Mucosa of stomach (tissue), 1 donor: ENCODE results near the gene VCAN.

Experiments used
- H3K27me3 ChIP-seq: one replicate; pipeline ENCODE4 v1.7.0; 2013; ENCODE audit warnings: mild to moderate bottlenecking, low read length; ENCODE audit not compliant: control insufficient read depth, insufficient read depth
- H3K36me3 ChIP-seq: one replicate; pipeline ENCODE4 v1.7.0; 2013; ENCODE audit warnings: low read length; ENCODE audit not compliant: control insufficient read depth, insufficient read depth
- H3K4me1 ChIP-seq: one replicate; pipeline ENCODE4 v1.7.0; 2013; ENCODE audit warnings: mild to moderate bottlenecking, low read length; ENCODE audit not compliant: control insufficient read depth, insufficient read depth
- H3K4me3 ChIP-seq: one replicate; pipeline ENCODE4 v1.7.0; 2013; ENCODE audit warnings: low read length
- H3K9ac ChIP-seq: one replicate; pipeline ENCODE4 v1.7.0; 2013; ENCODE audit warnings: mild to moderate bottlenecking, low read length, moderate library complexity
- H3K9me3 ChIP-seq: one replicate; pipeline ENCODE4 v1.7.0; 2013; ENCODE audit warnings: mild to moderate bottlenecking, low read length, moderate library complexity; ENCODE audit not compliant: control insufficient read depth
- donor health status: Pancreatic carcinoma.

The VCAN gene

DNA sequence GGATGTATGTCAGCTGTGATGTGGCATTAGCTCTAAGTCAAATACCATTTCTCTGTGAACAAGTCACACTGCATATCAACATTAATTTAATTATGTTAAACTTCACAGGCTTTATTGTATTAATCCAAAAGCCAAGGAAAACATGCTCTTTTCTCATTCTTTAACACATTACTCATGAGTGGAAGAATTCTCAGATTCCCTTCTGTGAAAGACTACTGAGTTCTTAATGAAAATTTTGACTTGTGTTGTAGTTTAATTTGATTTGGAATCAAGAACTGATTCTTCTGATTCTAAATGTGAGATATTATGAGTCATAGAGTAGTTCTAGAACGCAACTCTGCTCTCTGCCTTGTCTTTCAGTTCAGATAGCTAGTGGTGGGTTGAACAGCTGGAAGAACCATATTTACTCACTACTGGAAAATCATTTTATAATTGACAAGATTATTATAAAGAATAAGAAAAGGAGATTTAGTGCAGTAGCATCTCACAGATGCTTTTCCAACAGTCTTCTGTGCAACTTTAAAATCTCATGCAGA lies 90.6 kb downstream of the VCAN start:
- Histone ChIP-seq H3K36me3 (no peaks in the 10 kb centered on the region), H3K9me3 (no peaks in the 10 kb centered on the region), H3K27me3 (peaks cover 46% of the 10 kb centered on the region), H3K9ac (no peak overlapping the region), H3K4me3 (no peak overlapping the region), H3K4me1 (peaks cover 5% of the 10 kb centered on the region)

DNA sequence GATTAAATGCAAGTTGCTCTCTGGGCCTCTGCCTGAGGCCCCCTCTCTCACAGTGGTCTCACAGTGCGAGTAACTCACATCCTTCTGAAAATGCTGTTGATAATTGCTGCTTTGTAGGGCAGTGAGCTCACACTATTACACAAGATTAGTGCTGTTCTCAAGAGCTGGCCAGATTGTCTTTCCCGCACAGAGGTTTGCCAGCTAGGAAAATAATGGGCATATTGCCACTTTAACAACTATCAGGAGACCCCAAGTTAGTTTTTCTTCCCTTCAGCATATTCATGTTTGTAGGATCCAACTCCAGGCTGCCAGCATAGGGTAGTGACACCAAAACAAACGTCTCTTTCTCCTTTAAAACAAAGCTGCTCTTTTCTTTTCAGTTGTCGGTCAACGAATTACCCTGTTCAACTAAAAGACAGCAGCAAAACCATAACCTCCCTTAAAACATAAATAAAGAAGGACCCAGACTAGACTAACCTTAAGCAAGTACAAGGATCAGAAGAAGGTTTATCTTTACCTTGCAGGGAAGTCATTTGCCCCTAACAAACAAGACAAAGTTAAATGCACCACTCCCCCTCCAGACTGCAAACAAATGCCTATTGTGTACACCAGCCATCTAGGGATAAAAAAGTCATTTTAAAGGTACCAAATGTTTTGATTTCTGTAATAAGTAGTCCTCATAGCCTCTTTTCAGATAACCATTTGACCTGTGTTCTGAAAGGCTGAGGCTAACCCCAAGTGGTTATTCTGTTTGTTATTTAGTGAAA lies 91.4 kb downstream of the VCAN start:
- peaks cover 5% of the 10 kb centered on the region for H3K4me1 ChIP-seq

DNA sequence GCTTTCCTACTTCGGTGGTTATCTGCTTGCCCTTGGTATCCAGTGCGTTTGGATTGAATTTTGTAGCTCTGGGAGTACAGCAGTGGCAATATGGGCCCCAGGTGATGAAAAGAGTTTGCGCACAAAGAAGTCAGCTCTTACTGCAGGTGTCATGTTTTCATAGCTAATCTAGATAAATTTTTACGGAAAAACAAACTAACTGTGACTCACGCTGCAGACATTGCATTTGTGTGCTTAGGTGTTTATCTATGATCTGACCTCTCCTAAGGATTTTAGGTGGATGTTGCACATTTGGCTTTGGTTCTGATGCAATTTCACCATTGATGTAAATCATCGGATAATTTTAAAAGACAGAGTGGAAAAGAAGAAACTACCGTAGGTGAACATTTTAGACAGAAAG lies 92.1 kb downstream of the VCAN start:
- Histone ChIP-seq H3K4me3 (no peak overlapping the region), H3K9me3 (no peaks in the 10 kb centered on the region), H3K36me3 (no peaks in the 10 kb centered on the region), H3K4me1 (peaks cover 5% of the 10 kb centered on the region), H3K27me3 (peaks cover 44% of the 10 kb centered on the region), H3K9ac (no peak overlapping the region)

More for the DNA sequence above, 91.4 kb downstream of the VCAN start:
- Histone ChIP-seq H3K36me3 (no peaks in the 10 kb centered on the region), H3K27me3 (peaks cover 46% of the 10 kb centered on the region), H3K9me3 (no peaks in the 10 kb centered on the region), H3K4me3 (no peak overlapping the region), H3K9ac (no peak overlapping the region)

DNA sequence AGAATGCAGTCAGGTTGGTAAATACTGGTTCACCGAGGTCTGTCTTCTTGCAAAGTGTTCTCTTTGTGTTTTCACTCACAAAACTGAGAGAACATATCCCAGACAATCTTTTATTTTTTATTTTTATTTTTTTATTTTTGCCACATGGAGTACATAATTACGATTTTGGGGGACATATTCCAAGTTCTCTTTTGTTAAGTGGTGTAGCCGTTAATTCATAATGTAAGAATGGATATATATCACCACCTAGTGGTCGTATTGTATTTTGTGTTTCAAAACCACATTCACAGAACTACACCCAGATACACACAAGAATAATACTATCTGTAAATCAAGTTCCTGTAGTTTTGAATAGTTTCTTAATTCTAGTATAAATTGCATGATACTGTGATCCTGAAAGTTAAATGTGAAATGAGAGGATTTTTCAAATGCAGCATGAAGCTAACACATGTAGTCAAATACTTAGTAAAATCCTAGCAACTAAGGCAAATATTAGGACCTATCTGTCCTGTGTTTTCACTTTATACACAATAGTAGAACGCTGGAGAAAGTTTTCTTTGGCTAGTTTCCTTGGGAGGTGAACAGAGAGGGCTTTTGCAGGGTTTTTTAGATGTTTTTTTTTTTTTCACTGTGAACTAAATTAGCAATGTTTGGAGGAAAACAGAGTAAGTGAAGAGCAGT lies 92.7 kb downstream of the VCAN start:
- no peak overlapping the region for H3K4me3 ChIP-seq
- no peak overlapping the region for H3K9ac ChIP-seq
- H3K9me3 ChIP-seq: no peaks in the 10 kb centered on the region
- H3K27me3 ChIP-seq: peaks cover 47% of the 10 kb centered on the region
- no peaks in the 10 kb centered on the region for H3K36me3 ChIP-seq
- peaks cover 4% of the 10 kb centered on the region for H3K4me1 ChIP-seq

DNA sequence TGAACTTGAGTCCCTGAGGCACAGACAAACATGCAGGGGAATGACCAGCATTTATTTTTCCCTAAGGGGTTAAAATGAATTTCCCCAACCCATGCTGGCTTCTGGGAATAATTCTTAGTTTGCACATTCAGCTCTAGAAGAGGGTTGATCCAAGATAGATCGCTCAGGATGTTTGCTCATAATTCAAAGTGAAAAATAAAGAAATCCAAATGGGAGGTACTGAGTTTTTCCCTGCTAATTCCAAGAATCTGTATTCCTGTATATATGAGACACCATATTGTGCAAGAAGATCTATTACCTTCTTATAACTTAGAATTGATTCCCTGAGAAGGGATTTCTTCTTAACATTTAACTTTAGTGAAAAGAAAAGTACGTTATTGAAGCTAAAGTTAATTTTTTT lies 96.2 kb downstream of the VCAN start:
- no peaks in the 10 kb centered on the region for H3K9me3 ChIP-seq
- no peak overlapping the region for H3K9ac ChIP-seq
- no peaks in the 10 kb centered on the region for H3K4me1 ChIP-seq
- no peaks in the 10 kb centered on the region for H3K36me3 ChIP-seq
- H3K4me3 ChIP-seq: no peak overlapping the region
- peaks cover 32% of the 10 kb centered on the region for H3K27me3 ChIP-seq

DNA sequence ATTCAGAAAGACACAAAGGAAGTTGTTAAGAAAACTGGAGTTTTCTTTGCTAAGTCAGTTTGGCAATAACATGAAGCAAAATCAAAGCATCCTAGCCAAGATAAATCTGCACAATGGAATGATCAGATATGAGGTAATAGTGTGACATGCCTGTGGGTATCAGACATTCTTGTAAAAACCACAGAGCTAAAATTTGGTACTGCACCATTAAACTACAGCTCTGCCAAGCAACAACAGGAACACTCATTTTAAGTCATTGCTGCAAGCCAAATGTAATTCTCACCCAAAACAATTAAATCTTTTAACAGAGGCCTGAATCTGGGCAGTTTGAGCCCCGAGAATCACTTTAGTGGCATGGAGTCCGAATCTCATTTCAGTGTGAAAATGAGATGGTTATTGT lies 96.6 kb downstream of the VCAN start:
- Histone ChIP-seq H3K4me1 (no peaks in the 10 kb centered on the region), H3K9ac (no peak overlapping the region), H3K9me3 (no peaks in the 10 kb centered on the region), H3K36me3 (no peaks in the 10 kb centered on the region), H3K4me3 (no peak overlapping the region), H3K27me3 (peaks cover 28% of the 10 kb centered on the region)

DNA sequence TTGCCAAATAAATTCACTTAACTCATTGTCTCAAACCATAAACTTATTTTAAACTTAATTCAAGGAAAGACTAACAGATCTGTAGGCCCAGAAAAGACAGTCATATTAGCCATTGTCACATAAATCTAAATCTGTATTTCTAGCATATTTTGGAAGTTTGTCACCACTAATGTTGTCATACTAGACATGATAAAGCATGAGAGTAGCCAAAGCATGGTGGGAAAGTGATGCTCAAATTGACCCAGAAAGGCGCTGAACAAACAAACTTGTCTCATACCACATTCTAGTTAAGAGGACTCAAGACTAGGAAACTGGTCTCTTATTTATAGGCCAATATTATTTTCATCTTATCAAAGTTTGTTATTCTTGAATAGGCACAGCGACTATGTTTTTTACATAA lies 99.4 kb downstream of the VCAN start:
- H3K36me3 ChIP-seq: no peaks in the 10 kb centered on the region
- peaks cover 19% of the 10 kb centered on the region for H3K27me3 ChIP-seq
- H3K9me3 ChIP-seq: no peaks in the 10 kb centered on the region
- no peak overlapping the region for H3K9ac ChIP-seq
- H3K4me3 ChIP-seq: no peak overlapping the region
- no peaks in the 10 kb centered on the region for H3K4me1 ChIP-seq

DNA sequence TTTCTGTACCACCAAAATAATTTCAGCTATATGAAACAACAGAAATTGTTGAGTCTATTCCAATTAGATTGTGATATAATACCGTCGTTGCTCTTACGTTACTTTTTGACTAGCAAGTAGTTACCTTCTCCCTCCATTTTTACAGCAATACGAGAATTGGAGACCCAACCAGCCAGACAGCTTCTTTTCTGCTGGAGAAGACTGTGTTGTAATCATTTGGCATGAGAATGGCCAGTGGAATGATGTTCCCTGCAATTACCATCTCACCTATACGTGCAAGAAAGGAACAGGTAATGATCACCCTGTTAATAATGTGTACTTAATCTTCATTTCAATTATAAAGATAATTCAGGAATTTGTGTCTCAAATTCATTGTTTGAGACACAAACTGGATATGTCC lies 100.7 kb downstream of the VCAN start:
- peaks cover 3% of the 10 kb centered on the region for H3K4me1 ChIP-seq
- H3K9me3 ChIP-seq: no peaks in the 10 kb centered on the region
- no peaks in the 10 kb centered on the region for H3K36me3 ChIP-seq
- no peak overlapping the region for H3K4me3 ChIP-seq
- H3K27me3 ChIP-seq: peaks cover 12% of the 10 kb centered on the region
- no peak overlapping the region for H3K9ac ChIP-seq

DNA sequence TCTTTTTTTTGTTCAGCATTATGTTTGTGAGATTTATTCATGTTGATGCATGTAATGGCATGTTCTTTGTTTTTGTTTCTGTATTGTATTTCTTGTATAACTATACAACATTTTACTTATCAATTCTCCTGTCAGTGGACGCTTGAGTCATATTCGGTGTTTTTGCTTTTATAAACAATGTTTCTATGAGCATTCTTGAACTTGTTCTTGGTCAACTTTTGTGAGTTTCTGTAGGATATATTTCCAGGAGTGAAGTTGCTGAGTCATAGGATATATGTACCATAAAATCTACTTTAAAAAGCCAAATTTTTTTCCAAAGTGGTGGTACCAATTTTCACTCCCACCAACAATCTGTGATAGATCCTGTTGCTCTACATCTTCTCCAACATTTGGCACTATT lies 104.8 kb downstream of the VCAN start:
- Histone ChIP-seq H3K27me3 (peaks cover 3% of the 10 kb centered on the region), H3K9me3 (no peaks in the 10 kb centered on the region), H3K4me1 (peaks cover 8% of the 10 kb centered on the region), H3K4me3 (no peak overlapping the region), H3K9ac (no peak overlapping the region), H3K36me3 (no peaks in the 10 kb centered on the region)

DNA sequence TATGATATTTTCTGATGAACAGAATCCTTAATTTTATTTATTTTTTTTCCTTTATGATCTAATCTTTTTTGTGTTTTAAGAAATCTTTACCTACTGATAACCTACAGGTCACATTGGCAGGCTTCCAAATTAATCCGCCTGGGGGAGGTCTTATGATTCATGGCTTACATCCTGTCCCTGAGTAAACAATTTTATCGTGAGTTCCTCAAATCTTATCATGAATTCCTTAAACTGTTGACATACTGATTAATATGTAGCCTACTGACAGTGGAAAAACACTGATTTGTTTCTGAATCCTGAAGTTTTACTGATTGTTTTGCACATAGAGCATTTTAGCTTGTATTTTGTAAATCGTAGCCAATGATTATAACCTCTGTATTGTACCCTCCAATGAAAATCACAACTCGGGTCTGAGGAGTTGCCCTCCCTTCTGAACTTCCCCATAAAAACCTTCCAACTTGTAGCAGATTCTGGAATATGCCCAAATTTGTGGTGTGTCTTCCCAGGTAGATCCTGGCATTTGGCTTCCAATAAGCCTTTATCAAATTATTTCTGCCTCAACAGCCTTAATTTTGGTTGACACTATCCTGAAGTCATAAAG lies 105.6 kb downstream of the VCAN start:
- peaks cover 3% of the 10 kb centered on the region for H3K27me3 ChIP-seq
- no peak overlapping the region for H3K9ac ChIP-seq
- H3K9me3 ChIP-seq: no peaks in the 10 kb centered on the region
- no peaks in the 10 kb centered on the region for H3K36me3 ChIP-seq
- peaks cover 8% of the 10 kb centered on the region for H3K4me1 ChIP-seq
- H3K4me3 ChIP-seq: no peak overlapping the region

DNA sequence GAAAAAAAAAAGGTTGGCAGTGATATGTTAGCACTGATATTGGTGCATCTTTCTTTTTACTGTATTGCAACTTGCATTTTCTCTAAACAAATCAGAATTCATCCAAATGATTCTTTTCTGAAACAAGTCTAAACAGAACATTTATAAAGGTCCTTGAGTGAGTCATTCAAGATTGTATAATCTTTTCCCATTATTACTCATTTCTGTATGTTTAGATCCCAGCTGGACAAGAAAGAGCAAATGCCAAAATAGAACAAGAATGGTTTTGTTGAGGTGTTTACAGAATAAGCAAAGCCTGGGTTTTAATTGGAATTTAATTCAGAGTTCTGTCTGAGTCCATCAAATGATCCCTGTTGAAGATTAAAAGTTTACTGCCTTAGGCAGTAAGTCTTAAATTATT lies 112.3 kb downstream of the VCAN start:
- Histone ChIP-seq H3K4me3 (no peak overlapping the region), H3K36me3 (no peaks in the 10 kb centered on the region), H3K9ac (no peak overlapping the region), H3K27me3 (peaks cover 13% of the 10 kb centered on the region), H3K9me3 (no peaks in the 10 kb centered on the region), H3K4me1 (no peaks in the 10 kb centered on the region)
